H1 (cell line): ENCODE data around the gene TTC28. TPM values are rescaled to one million over a fixed set of nuclear protein-coding genes. Genes with fewer than 3 reads are reported as not detected.
"Not testable (repeated sequence)": the region's sequence is repeated elsewhere in the genome, so short reads cannot be mapped to it uniquely, and the experiment has no call there.

Experiments used
- CTCF ChIA-PET: fragments of 300-600 bp; sonication (Branson Sonifier 250); formaldehyde crosslinking; loops from one replicate; lab custom pipeline; 2021; ENCODE audit not compliant: partially characterized antibody; lab: Charles Lee
- POLR2A ChIA-PET: fragments of 300-600 bp; sonication (Branson Sonifier 250); formaldehyde crosslinking; loops from one replicate; lab custom pipeline; 2021; ENCODE audit warnings: inconsistent platforms; ENCODE audit not compliant: partially characterized antibody; lab: Charles Lee
- DNase-seq, 2 experiments: peaks; one replicate each; pipeline versions ENCODE4 v3.0.0 to v3.0.0-alpha.2; 2010 to 2022; ENCODE audit warnings: low spot score in 2 of 2, low read depth in 1 of 2, mixed read lengths in 1 of 2
- FAIRE-seq: peaks from 2 replicates; lab custom pipeline; 2011; peaks lifted over from hg19 to GRCh38; lab: Jason Lieb, UNC
- H2AFZ ChIP-seq: 2 replicates; pipeline ENCODE4 v1.8.1; 2012; ENCODE audit warnings: low read length, inconsistent platforms
- H2AK5ac ChIP-seq: 2 replicates; pipeline ENCODE4 v1.6.1; 2013; ENCODE audit warnings: low read depth, low read length
- H2BK120ac ChIP-seq: replicated peaks from 2 replicates; pipeline ENCODE3; 2013; ENCODE audit warnings: low read depth, low read length, inconsistent platforms
- H2BK12ac ChIP-seq: 2 replicates; pipeline ENCODE4 v1.6.1; 2013; ENCODE audit warnings: low read depth, low read length
- H2BK15ac ChIP-seq: 2 replicates; pipeline ENCODE4 v1.6.1; 2013; ENCODE audit warnings: low read length
- H2BK20ac ChIP-seq: 2 replicates; pipeline ENCODE4 v1.6.1; 2013; ENCODE audit warnings: low read length
- H2BK5ac ChIP-seq: 2 replicates; pipeline ENCODE4 v1.6.1; 2013; ENCODE audit warnings: low read depth, low read length
- H3K14ac ChIP-seq: 2 replicates; pipeline ENCODE4 v1.6.1; 2013; ENCODE audit warnings: inconsistent platforms; ENCODE audit not compliant: insufficient read length
- H3K18ac ChIP-seq: 2 replicates; pipeline ENCODE4 v1.6.1; 2013; ENCODE audit warnings: low read length; ENCODE audit errors: extremely low read depth
- H3K23ac ChIP-seq: 2 replicates; pipeline ENCODE4 v1.6.1; 2013; ENCODE audit warnings: inconsistent platforms; ENCODE audit not compliant: insufficient read length
- H3K23me2 ChIP-seq: 2 replicates; pipeline ENCODE4 v1.6.1; 2013; ENCODE audit warnings: low read depth, low read length
- H3K27ac ChIP-seq: 2 replicates; pipeline ENCODE4 v1.6.1; 2011; ENCODE audit warnings: low read depth, low read length, inconsistent platforms
- H3K27me3 ChIP-seq, 4 experiments: replicated peaks in 1 of 4; 1 replicate in 1 of 4; 2 replicates in 3 of 4; pipeline versions ENCODE4 v1.6.1 to v1.8.1; 2011 to 2013; ENCODE audit warnings: low read length in 3 of 4, mild to moderate bottlenecking in 3 of 4, inconsistent platforms in 2 of 4, mixed read lengths in 2 of 4, moderate library complexity in 1 of 4; ENCODE audit not compliant: control insufficient read depth in 3 of 4, insufficient read depth in 3 of 4; ENCODE audit errors: extremely low read depth in 1 of 4
- H3K36me3 ChIP-seq, 4 experiments: 2 replicates each; pipeline versions ENCODE4 v1.6.1 to v1.8.1; 2011 to 2013; ENCODE audit warnings: mild to moderate bottlenecking in 4 of 4, low read length in 3 of 4, moderate library complexity in 2 of 4, control low read depth in 1 of 4, inconsistent platforms in 1 of 4; ENCODE audit not compliant: insufficient read depth in 4 of 4, control insufficient read depth in 2 of 4
- H3K4ac ChIP-seq: replicated peaks from 2 replicates; pipeline ENCODE3; 2013; ENCODE audit warnings: low read length, low read depth, mixed read lengths, inconsistent platforms; ENCODE audit not compliant: insufficient read length
- H3K4me1 ChIP-seq, 4 experiments: replicated peaks in 1 of 4; 1 replicate in 1 of 4; 2 replicates in 3 of 4; pipeline versions ENCODE4 v1.6.1 to v1.8.1; 2011 to 2013; ENCODE audit warnings: low read length in 3 of 4, inconsistent platforms in 2 of 4, mixed read lengths in 1 of 4; ENCODE audit not compliant: insufficient read depth in 4 of 4, control insufficient read depth in 3 of 4
- H3K4me2 ChIP-seq, 2 experiments: 2 replicates each; pipeline versions ENCODE4 v1.6.1 to v1.8.1; 2011 to 2013; ENCODE audit warnings: low read depth in 2 of 2, low read length in 2 of 2, control low read depth in 1 of 2, inconsistent platforms in 1 of 2, mild to moderate bottlenecking in 1 of 2; ENCODE audit not compliant: insufficient read depth in 1 of 2
- H3K4me3 ChIP-seq, 4 experiments: fragments of 200-600, 300-600 bp in 1 of 4; sonication (generic), shearing (Covaris generic), sonication (Bioruptor Twin) in 1 of 4; 2 replicates each; pipeline versions ENCODE4 v1.5.1 to v1.8.1; 2011 to 2016; ENCODE audit warnings: low read length in 4 of 4, low read depth in 3 of 4, control low read depth in 2 of 4, inconsistent platforms in 2 of 4, mild to moderate bottlenecking in 2 of 4, mixed read lengths in 1 of 4, moderate library complexity in 1 of 4; ENCODE audit not compliant: insufficient read depth in 2 of 4; ENCODE audit errors: extremely low read depth in 1 of 4
- H3K56ac ChIP-seq: replicated peaks from 2 replicates; pipeline ENCODE3; 2013; ENCODE audit warnings: low read depth, mild to moderate bottlenecking, mixed read lengths, low read length, inconsistent platforms; ENCODE audit not compliant: insufficient read length
- H3K79me1 ChIP-seq: 2 replicates; pipeline ENCODE4 v1.6.1; 2013; ENCODE audit warnings: low read depth, low read length, control low read depth
- H3K79me2 ChIP-seq, 2 experiments: 2 replicates each; pipeline versions ENCODE4 v1.6.1 to v1.8.1; 2012 to 2013; ENCODE audit warnings: low read length in 2 of 2, mild to moderate bottlenecking in 2 of 2, inconsistent platforms in 1 of 2; ENCODE audit not compliant: insufficient read depth in 2 of 2, control insufficient read depth in 1 of 2
- H3K9ac ChIP-seq, 4 experiments: replicated peaks in 1 of 4; 1 replicate in 1 of 4; 2 replicates in 3 of 4; pipeline versions ENCODE4 v1.6.1 to v1.8.1; 2011 to 2013; ENCODE audit warnings: low read depth in 3 of 4, low read length in 3 of 4, control low read depth in 2 of 4, mild to moderate bottlenecking in 2 of 4, moderate library complexity in 2 of 4, inconsistent platforms in 1 of 4; ENCODE audit errors: extremely low read depth in 1 of 4
- H3K9me3 ChIP-seq, 2 experiments: 2 replicates each; pipeline versions ENCODE4 v1.6.1 to v1.8.1; 2012 to 2013; ENCODE audit warnings: mild to moderate bottlenecking in 2 of 2, moderate library complexity in 2 of 2, control low read depth in 1 of 2, inconsistent platforms in 1 of 2, low read depth in 1 of 2, low read length in 1 of 2, mixed read lengths in 1 of 2; ENCODE audit not compliant: insufficient read depth in 2 of 2
- H4K20me1 ChIP-seq, 2 experiments: replicated peaks in 1 of 2; 2 replicates each; pipeline versions ENCODE3 to v1.8.1; 2011 to 2013; ENCODE audit warnings: inconsistent platforms in 2 of 2, low read length in 2 of 2, mild to moderate bottlenecking in 1 of 2; ENCODE audit not compliant: insufficient read depth in 2 of 2, control insufficient read depth in 1 of 2
- H4K5ac ChIP-seq: 2 replicates; pipeline ENCODE4 v1.6.1; 2013; ENCODE audit warnings: low read length, low read depth, mixed read lengths, inconsistent platforms; ENCODE audit not compliant: insufficient read length
- H4K8ac ChIP-seq: 2 replicates; pipeline ENCODE4 v1.8.0; 2013; ENCODE audit warnings: mild to moderate bottlenecking, moderate library complexity, low read length, inconsistent platforms; ENCODE audit not compliant: insufficient read depth; ENCODE audit errors: extremely low read depth
- H4K91ac ChIP-seq: replicated peaks from 2 replicates; pipeline ENCODE3; 2013; ENCODE audit warnings: low read length, mixed read lengths, inconsistent platforms; ENCODE audit not compliant: insufficient read length
- BCL11A ChIP-seq, 2 experiments: IDR thresholded peaks; one replicate each; pipeline ENCODE4 v1.6.1; 2011; ENCODE audit warnings: low read depth in 2 of 2, low read length in 2 of 2, mild to moderate bottlenecking in 2 of 2
- CBX8 ChIP-seq: fragments of 300-800, 300-1000 bp; sonication (generic); IDR thresholded peaks from 2 replicates; pipeline ENCODE4 v1.7.1; 2016; ENCODE audit warnings: low read depth, low read length, borderline replicate concordance
- GTF2F1 ChIP-seq: IDR thresholded peaks from 2 replicates; pipeline ENCODE4 v1.6.1; 2012; ENCODE audit warnings: low read depth, low read length, improper control_type of control experiment, borderline replicate concordance
- HDAC2 ChIP-seq, 2 experiments: fragments of 300-600 bp in 1 of 2; sonication (generic) in 1 of 2; IDR thresholded peaks; 2 replicates each; pipeline ENCODE4 v1.6.1; 2011 to 2012; ENCODE audit warnings: low read depth in 2 of 2, low read length in 2 of 2, mild to moderate bottlenecking in 2 of 2, moderate library complexity in 2 of 2, borderline replicate concordance in 1 of 2, inconsistent platforms in 1 of 2
- KDM5A ChIP-seq: fragments of 200-600 bp; IDR thresholded peaks from 2 replicates; pipeline ENCODE4 v1.7.1; 2012; ENCODE audit warnings: mild to moderate bottlenecking, low read length, inconsistent platforms, mixed read lengths
- WGBS, 2 experiments: shearing (Covaris generic) in 1 of 2; methylation state at CpG; one replicate each; pipeline versions ENCODE4 v1.1.6 to v1.1.7; 2013 to 2015; ENCODE audit warnings: low lambda C conversion rate in 2 of 2, mixed read lengths in 2 of 2, inconsistent platforms in 1 of 2, low coverage in 1 of 2, missing lambda C conversion rate in 1 of 2; ENCODE audit not compliant: insufficient replicate concordance in 2 of 2, insufficient coverage in 1 of 2, insufficient read length in 1 of 2; ENCODE audit errors: extremely low coverage in 1 of 2, missing lambda C conversion rate in 1 of 2; 5-methylcytosine and 5-hydroxymethylcytosine counted together
- polyA plus RNA-seq, 7 experiments: library from polyadenylated mRNA; depleted of rRNA in 3 of 7; stranded (reverse) in 5 of 7; unstranded in 2 of 7; fragments of >200 nt in 5 of 7; fragments of 200-250 nt in 2 of 7; gene quantifications; 1 replicate in 5 of 7; 2 replicates in 1 of 7; 4 replicates in 1 of 7; pipeline versions ENCODE4 v1.2.1 to v1.2.3, GENCODE V29; 2011 to 2013; ENCODE audit warnings: missing spikeins in 2 of 7, mixed read lengths in 2 of 7
- total RNA-seq: library from RNA; stranded (reverse); fragmentation: NEBNext Ultra II Directional; extraction: Animal tissue kit (Norgen Biotek cat#: 25700); gene quantifications from 2 replicates; pipeline ENCODE4 v1.2.1, GENCODE V29; 2021

Gene TTC28
- total and polyA plus RNA-seq, 2 of the 8 experiments (the other 6 are each of a cell fraction or from before 2014, with no cell fraction given): 2.6 to 12.6 TPM

DNA sequence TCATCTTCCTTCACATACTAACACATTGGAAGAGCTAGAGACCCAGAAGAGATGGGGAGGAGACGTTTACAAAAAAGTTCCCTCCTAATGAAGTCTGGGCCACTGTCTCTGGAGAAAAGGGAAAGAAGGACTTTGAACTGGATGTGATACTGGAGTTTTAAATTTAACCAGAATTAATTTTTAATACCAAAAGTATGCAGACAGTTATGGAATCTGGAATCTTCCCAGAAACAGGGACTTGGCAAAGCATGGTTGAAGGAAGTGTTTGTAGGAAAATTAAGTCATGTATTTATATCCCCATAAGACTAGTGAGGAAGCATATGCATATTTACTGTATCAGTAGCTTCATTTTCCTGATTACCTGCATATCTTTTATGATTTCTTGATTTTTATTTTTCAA lies 215.5 kb downstream of the TTC28 start (continued):
- TF ChIP-seq GTF2F1: no peak
- TF ChIP-seq BCL11A (IDR thresholded peaks at IDR 0.05; ENCODE audit: low read depth in 2 of 2, low read length in 2 of 2): no peak
- TF ChIP-seq HDAC2 (IDR thresholded peaks at IDR 0.05; ENCODE audit: borderline replicate concordance in 1 of 2, low read depth in 2 of 2, low read length in 2 of 2): no peak
- no peak for TF ChIP-seq CBX8
- no peak for TF ChIP-seq KDM5A

DNA sequence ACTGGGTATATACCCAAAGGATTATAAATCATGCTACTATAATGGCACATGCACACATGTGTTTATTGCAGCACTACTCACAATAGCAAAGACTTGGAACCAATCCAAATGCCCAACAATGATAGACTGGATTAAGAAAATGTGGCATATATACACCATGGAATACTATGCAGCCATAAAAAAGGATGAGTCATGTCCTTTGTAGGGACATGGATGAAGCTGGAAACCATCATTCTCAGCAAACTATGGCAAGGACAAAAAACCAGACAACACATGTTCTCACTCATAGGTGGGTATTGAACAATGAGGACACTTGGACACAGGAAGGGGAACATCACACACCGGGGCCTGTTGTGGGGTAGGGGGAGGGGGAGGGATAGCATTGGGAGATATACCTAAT lies 216.2 kb downstream of the TTC28 start:
- H3K4me1 ChIP-seq, H3K4me2 ChIP-seq, H3K18ac ChIP-seq, H3K9me3 ChIP-seq, H3K14ac ChIP-seq, H3K79me1 ChIP-seq, H2BK20ac ChIP-seq, H3K36me3 ChIP-seq, H3K4me3 ChIP-seq, H3K27me3 ChIP-seq, H4K5ac ChIP-seq, H3K23ac ChIP-seq, H4K8ac ChIP-seq, DNase-seq, H3K27ac ChIP-seq, CTCF ChIA-PET, H2BK5ac ChIP-seq, H4K20me1 ChIP-seq, FAIRE-seq, H3K79me2 ChIP-seq, H2AK5ac ChIP-seq, H2AFZ ChIP-seq, H3K9ac ChIP-seq, H2BK120ac ChIP-seq, H4K91ac ChIP-seq, H2BK15ac ChIP-seq, H3K23me2 ChIP-seq, H3K4ac ChIP-seq, H3K56ac ChIP-seq, POLR2A ChIA-PET, H2BK12ac ChIP-seq: not testable (repeated sequence)
- 89% methylated on average over 1 of the region's 1 CpG; no CpG with 5 or more reads in 1 of the 2 experiments for WGBS, 2 experiments
